H9 (cell line): ENCODE measurements around the gene TSPAN13. TPM values are rescaled to one million over a fixed set of nuclear protein-coding genes. Genes with fewer than 3 reads are reported as not detected.

Source experiments
- DNase-seq: peaks from one replicate; pipeline ENCODE4 v3.0.0-alpha.2; 2017
- H2AFZ ChIP-seq: one replicate; pipeline ENCODE4 v1.6.1; 2013; ENCODE audit warnings: mild to moderate bottlenecking, low read length, control low read depth, moderate library complexity
- H2AK5ac ChIP-seq: 2 replicates; pipeline ENCODE4 v1.6.1; 2013; ENCODE audit warnings: low read length, control low read depth, mixed read lengths; ENCODE audit not compliant: insufficient read length
- H2BK120ac ChIP-seq: one replicate; pipeline ENCODE4 v1.6.1; 2013; ENCODE audit warnings: low read depth, mild to moderate bottlenecking, low read length, control low read depth, inconsistent platforms; ENCODE audit not compliant: poor library complexity, severe bottlenecking
- H2BK12ac ChIP-seq: 2 replicates; pipeline ENCODE4 v1.6.1; 2013; ENCODE audit warnings: low read length, control low read depth, mixed read lengths, low read depth; ENCODE audit not compliant: insufficient read length
- H2BK15ac ChIP-seq: 2 replicates; pipeline ENCODE4 v1.6.1; 2013; ENCODE audit warnings: low read depth, low read length, control low read depth
- H2BK20ac ChIP-seq: one replicate; pipeline ENCODE4 v1.6.1; 2013; ENCODE audit warnings: low read depth, mild to moderate bottlenecking, low read length, control low read depth, inconsistent platforms; ENCODE audit not compliant: poor library complexity, severe bottlenecking
- H2BK5ac ChIP-seq: 2 replicates; pipeline ENCODE4 v1.6.1; 2013; ENCODE audit warnings: low read length, control low read depth, mixed read lengths; ENCODE audit not compliant: insufficient read length
- H3K14ac ChIP-seq: 2 replicates; pipeline ENCODE4 v1.6.1; 2013; ENCODE audit warnings: low read length, control low read depth; ENCODE audit not compliant: insufficient read depth
- H3K18ac ChIP-seq: 2 replicates; pipeline ENCODE4 v1.6.1; 2013; ENCODE audit warnings: low read depth, mild to moderate bottlenecking, mixed read lengths, low read length, control low read depth; ENCODE audit not compliant: insufficient read length
- H3K23ac ChIP-seq: 2 replicates; pipeline ENCODE4 v1.6.1; 2013; ENCODE audit warnings: low read length, control low read depth, mixed read lengths, low read depth; ENCODE audit not compliant: insufficient read length
- H3K23me2 ChIP-seq: 2 replicates; pipeline ENCODE4 v1.6.1; 2013; ENCODE audit warnings: low read depth, mild to moderate bottlenecking, mixed read lengths, low read length, control low read depth; ENCODE audit not compliant: insufficient read length, poor library complexity, severe bottlenecking
- H3K27ac ChIP-seq: 2 replicates; pipeline ENCODE4 v1.5.1; 2013; ENCODE audit warnings: low read length, control low read depth, mixed read lengths, low read depth; ENCODE audit not compliant: insufficient read length
- H3K27me3 ChIP-seq: 2 replicates; pipeline ENCODE4 v1.6.1; 2013; ENCODE audit warnings: low read length, control low read depth, inconsistent platforms; ENCODE audit not compliant: insufficient read depth
- H3K4ac ChIP-seq: 2 replicates; pipeline ENCODE4 v1.6.1; 2013; ENCODE audit warnings: low read depth, mild to moderate bottlenecking, control low read depth, inconsistent platforms, low read length, moderate library complexity
- H3K4me1 ChIP-seq: 2 replicates; pipeline ENCODE4 v1.6.1; 2013; ENCODE audit warnings: low read length, control low read depth, inconsistent platforms; ENCODE audit not compliant: insufficient read depth
- H3K4me2 ChIP-seq: 2 replicates; pipeline ENCODE4 v1.6.1; 2013; ENCODE audit warnings: low read length, control low read depth, mixed read lengths; ENCODE audit not compliant: insufficient read length, insufficient read depth
- H3K56ac ChIP-seq: 2 replicates; pipeline ENCODE4 v1.6.1; 2013; ENCODE audit warnings: low read depth, mild to moderate bottlenecking, mixed read lengths, low read length, control low read depth; ENCODE audit not compliant: insufficient read length
- H3K79me1 ChIP-seq: 2 replicates; pipeline ENCODE4 v1.6.1; 2013; ENCODE audit warnings: low read depth, mild to moderate bottlenecking, moderate library complexity, low read length, control low read depth, inconsistent platforms; ENCODE audit not compliant: insufficient read depth, poor library complexity, severe bottlenecking
- H3K79me2 ChIP-seq: 2 replicates; pipeline ENCODE4 v1.6.1; 2013; ENCODE audit warnings: low read length, control low read depth, inconsistent platforms; ENCODE audit not compliant: insufficient read depth
- H3K9ac ChIP-seq: 2 replicates; pipeline ENCODE4 v1.6.1; 2013; ENCODE audit warnings: low read length, control low read depth, mixed read lengths; ENCODE audit not compliant: insufficient read length; ENCODE audit errors: extremely low read depth
- H3K9me3 ChIP-seq: one replicate; pipeline ENCODE4 v1.6.1; 2013; ENCODE audit warnings: low read depth, low read length, inconsistent platforms; ENCODE audit not compliant: control insufficient read depth
- H3T11ph ChIP-seq: one replicate; pipeline ENCODE4 v1.6.1; 2013; ENCODE audit warnings: mild to moderate bottlenecking, low read length, control low read depth, inconsistent platforms
- H4K20me1 ChIP-seq: one replicate; pipeline ENCODE4 v1.6.1; 2013; ENCODE audit not compliant: control insufficient read depth, insufficient read length, insufficient read depth
- H4K5ac ChIP-seq: 2 replicates; pipeline ENCODE4 v1.6.1; 2013; ENCODE audit warnings: low read depth, mild to moderate bottlenecking, mixed read lengths, low read length, control low read depth; ENCODE audit not compliant: insufficient read length
- H4K8ac ChIP-seq: replicated peaks from 2 replicates; pipeline ENCODE4 v1.6.1; 2013; ENCODE audit warnings: low read length, control low read depth, mixed read lengths, low read depth; ENCODE audit not compliant: insufficient read length
- H4K91ac ChIP-seq: 2 replicates; pipeline ENCODE4 v1.6.1; 2013; ENCODE audit warnings: low read depth, mild to moderate bottlenecking, moderate library complexity, mixed read lengths, low read length, control low read depth; ENCODE audit not compliant: insufficient read length
- H3K27ac Mint-ChIP-seq, 3 experiments: 2 replicates in 2 of 3; 3 replicates in 1 of 3; pipeline ENCODE4 v1.8.0; 2020 to 2021; ENCODE audit warnings: mixed read lengths in 3 of 3, mild to moderate bottlenecking in 1 of 3, moderate library complexity in 1 of 3
- H3K27me3 Mint-ChIP-seq: 2 replicates; pipeline ENCODE4 v1.8.0; 2021; ENCODE audit warnings: low read depth, mild to moderate bottlenecking, moderate library complexity, mixed read lengths
- H3K36me3 Mint-ChIP-seq, 3 experiments: 2 replicates in 2 of 3; 3 replicates in 1 of 3; pipeline ENCODE4 v1.8.0; 2020 to 2021; ENCODE audit warnings: low read depth in 3 of 3, mixed read lengths in 3 of 3; ENCODE audit not compliant: insufficient read depth in 1 of 3
- H3K4me1 Mint-ChIP-seq, 2 experiments: 2 replicates each; pipeline ENCODE4 v1.8.0; 2020; ENCODE audit warnings: mixed read lengths in 2 of 2
- H3K4me3 Mint-ChIP-seq, 2 experiments: 2 replicates in 1 of 2; 3 replicates in 1 of 2; pipeline ENCODE4 v1.8.0; 2020 to 2021; ENCODE audit warnings: mild to moderate bottlenecking in 2 of 2, mixed read lengths in 2 of 2, moderate library complexity in 1 of 2
- H3K9me3 Mint-ChIP-seq, 2 experiments: 2 replicates in 1 of 2; 3 replicates in 1 of 2; pipeline ENCODE4 v1.8.0; 2020; ENCODE audit warnings: mild to moderate bottlenecking in 2 of 2, mixed read lengths in 2 of 2, moderate library complexity in 1 of 2
- CTCF ChIP-seq: fragments of 200-600 bp; sonication (generic); conservative IDR thresholded peaks from 3 replicates; pipeline ENCODE4 v1.8.0; 2021; ENCODE audit warnings: antibody characterized with exemption, mild to moderate bottlenecking
- WGBS: extraction: QIAGEN DNeasy Blood & Tissue Kit; methylation state at CpG from one replicate; pipeline ENCODE4 v1.1.7; 2013; ENCODE audit warnings: missing lambda C conversion rate, low lambda C conversion rate, mixed read lengths; ENCODE audit not compliant: insufficient read length; ENCODE audit errors: extremely low coverage; 5-methylcytosine and 5-hydroxymethylcytosine counted together
- total RNA-seq: library from RNA; stranded (reverse); gene quantifications from 2 replicates; pipeline ENCODE4 v1.2.1, GENCODE V29; 2021

TSPAN13 gene
- total RNA-seq, 1 experiment from 2014 or later, result 18.7 TPM

- no peak overlapping the region for H3K9ac ChIP-seq
- H3K23ac ChIP-seq, result no peak overlapping the region
- H3K27ac ChIP-seq, result no peak overlapping the region
- no peaks in the 10 kb centered on the region for H3K4me1 Mint-ChIP-seq
- H3K4me3 Mint-ChIP-seq, result no peak overlapping the region
- peaks cover 0 to 5% (median 2%) of the 10 kb centered on the region in 3 experiments; a peak in 3 of 7 replicates for H3K36me3 Mint-ChIP-seq
- H3K56ac ChIP-seq, result no peak overlapping the region
- H4K8ac ChIP-seq, result no peak overlapping the region
- peaks cover 0 to 2% of the 10 kb centered on the region in 2 experiments; a peak in 1 of 5 replicates for H3K9me3 Mint-ChIP-seq
- no peaks in the 10 kb centered on the region for H3K27me3 Mint-ChIP-seq
- H3K4me1 ChIP-seq, result no peaks in the 10 kb centered on the region
- no peak overlapping the region for H3K27ac Mint-ChIP-seq
- H4K20me1 ChIP-seq, result no peaks in the 10 kb centered on the region
- H2BK5ac ChIP-seq, result no peak overlapping the region
- H4K5ac ChIP-seq, result no peak overlapping the region
- no peak for TF ChIP-seq CTCF
- no peak overlapping the region for H2AK5ac ChIP-seq
- no peak overlapping the region for H2BK20ac ChIP-seq
- no peak overlapping the region for H4K91ac ChIP-seq
- no peaks in the 10 kb centered on the region for H3K23me2 ChIP-seq
- no peak overlapping the region for H2BK15ac ChIP-seq
- H2BK120ac ChIP-seq, result no peak overlapping the region
- H3K18ac ChIP-seq, result no peak overlapping the region
- H3K4me2 ChIP-seq, result no peak overlapping the region
- WGBS, result no CpG with 5 or more reads among the region's 4 CpGs
- H3K79me2 ChIP-seq, result no peaks in the 10 kb centered on the region
- no peak overlapping the region for H3K14ac ChIP-seq
- H2AFZ ChIP-seq, result no peak overlapping the region
- H2BK12ac ChIP-seq, result no peak overlapping the region
- no peaks in the 10 kb centered on the region for H3K9me3 ChIP-seq
- no peak for DNase-seq
- no peaks in the 10 kb centered on the region for H3K27me3 ChIP-seq
- H3K79me1 ChIP-seq, result no peaks in the 10 kb centered on the region
- no peak overlapping the region for H3K4ac ChIP-seq
- H3T11ph ChIP-seq, result no peak overlapping the region
Observed at GRCh38 chr7:16786257-16786656, 32.7 kb downstream of the TSPAN13 start.
